HepG2 (cell line): ENCODE measurements around the gene RAB15. TPM values are rescaled to one million over a fixed set of nuclear protein-coding genes. Genes with fewer than 3 reads are reported as not detected.

ENCODE experiments used
- BATF2 ChIP-seq: sonication (generic); formaldehyde crosslinking; IDR thresholded peaks from 2 replicates; pipeline ENCODE4 v1.8.0; 2022; ENCODE audit warnings: mild to moderate bottlenecking, missing genetic modification reagents, moderate library complexity
- DPF2 ChIP-seq: sonication (generic); formaldehyde crosslinking; IDR thresholded peaks from 2 replicates; pipeline ENCODE4 v1.4.0; 2020; ENCODE audit warnings: mild to moderate bottlenecking, low read depth, missing genetic modification reagents, borderline replicate concordance
- DZIP1 ChIP-seq: sonication (generic); formaldehyde crosslinking; IDR thresholded peaks from 2 replicates; pipeline ENCODE4 v1.5.0; 2020; ENCODE audit warnings: mild to moderate bottlenecking, missing genetic modification reagents
- ELF3 ChIP-seq: IDR thresholded peaks from 2 replicates; pipeline ENCODE4 v1.6.1; 2016; ENCODE audit warnings: missing genetic modification reagents, missing compliant biosample characterization
- IRX3 ChIP-seq: sonication (generic); formaldehyde crosslinking; IDR thresholded peaks from 2 replicates; pipeline ENCODE4 v1.8.1; 2023; ENCODE audit warnings: mild to moderate bottlenecking, low read depth, missing genetic modification reagents, borderline replicate concordance
- KMT2B ChIP-seq: IDR thresholded peaks from 2 replicates; pipeline ENCODE4 v1.6.1; 2016; ENCODE audit warnings: missing genetic modification reagents, missing compliant biosample characterization
- MTF2 ChIP-seq: sonication (generic); formaldehyde crosslinking; IDR thresholded peaks from 2 replicates; pipeline ENCODE4 v1.5.0; 2020; ENCODE audit warnings: missing genetic modification reagents, borderline replicate concordance
- PTBP1 ChIP-seq: fragments of 200-400 bp; formaldehyde crosslinking; IDR thresholded peaks from 2 replicates; pipeline ENCODE4 v1.6.1; 2018; ENCODE audit warnings: low read length, low read depth; ENCODE audit not compliant: poor library complexity, severe bottlenecking
- SMC3 ChIP-seq: IDR thresholded peaks from 2 replicates; pipeline ENCODE4 v1.6.1; 2011; ENCODE audit warnings: low read length, improper control_type of control experiment
- THAP7 ChIP-seq: sonication (generic); formaldehyde crosslinking; IDR thresholded peaks from 2 replicates; pipeline ENCODE4 v1.8.1; 2023; ENCODE audit warnings: mild to moderate bottlenecking, missing genetic modification reagents
- ZBTB33 ChIP-seq: sonication (generic); formaldehyde crosslinking; IDR thresholded peaks from 2 replicates; pipeline ENCODE4 v1.4.0; 2020; ENCODE audit warnings: missing genetic modification reagents
- ZFP41 ChIP-seq: sonication (generic); formaldehyde crosslinking; IDR thresholded peaks from 2 replicates; pipeline ENCODE4 v1.4.0; 2020; ENCODE audit warnings: mild to moderate bottlenecking, missing genetic modification reagents, borderline replicate concordance
- ZNF609 ChIP-seq: sonication (generic); formaldehyde crosslinking; IDR thresholded peaks from 2 replicates; pipeline ENCODE4 v1.4.0; 2020; ENCODE audit warnings: mild to moderate bottlenecking, missing genetic modification reagents, borderline replicate concordance
- ZNF678 ChIP-seq: sonication (generic); formaldehyde crosslinking; IDR thresholded peaks from 2 replicates; pipeline ENCODE4 v1.4.0; 2020; ENCODE audit warnings: mild to moderate bottlenecking, missing genetic modification reagents
- ZNF710 ChIP-seq: sonication (generic); formaldehyde crosslinking; IDR thresholded peaks from 2 replicates; pipeline ENCODE4 v1.5.0; 2020; ENCODE audit warnings: mild to moderate bottlenecking, missing genetic modification reagents, borderline replicate concordance
- ZSCAN31 ChIP-seq: sonication (generic); formaldehyde crosslinking; IDR thresholded peaks from 2 replicates; pipeline ENCODE4 v1.5.0; 2020; ENCODE audit warnings: low read depth, mild to moderate bottlenecking, missing genetic modification reagents
- polyA plus RNA-seq, 8 experiments: library from polyadenylated mRNA; depleted of rRNA in 3 of 8; stranded (reverse) in 7 of 8; unstranded in 1 of 8; fragments of >200 nt; fragmentation: Illumina TruSeq in 4 of 8; extraction: Trizol in 4 of 8; gene quantifications; 2 replicates each; pipeline versions ENCODE4 v1.2.1 to v1.2.3, GENCODE V29; 2011 to 2016; ENCODE audit warnings: low read depth in 4 of 8, missing spikeins in 1 of 8, mixed read lengths in 1 of 8; ENCODE audit not compliant: insufficient read depth in 1 of 8
- total RNA-seq, 5 experiments: library from RNA; depleted of rRNA; stranded (reverse); fragments of >200 nt; fragmentation: Illumina TruSeq; extraction: Trizol; gene quantifications; 2 replicates each; pipeline ENCODE4 v1.2.3, GENCODE V29; 2016; ENCODE audit warnings: low read depth in 1 of 5

Gene RAB15
- total and polyA plus RNA-seq, 2 of the 13 experiments (the other 11 are each of a cell fraction or from before 2014, with no cell fraction given), result 7.4 to 18.5 TPM

GRCh38 chr14:64942531-64943111 is 29.5 kb downstream of the RAB15 start, which contains the start of gene GPX2 (continued):
- TF ChIP-seq ZBTB33 (CRISPR knock-in tag) (no peak), ELF3 (peak; percentile 72), KMT2B (CRISPR knock-in tag) (peak; percentile 37; the same call in 1 of the 2 replicates), IRX3 (CRISPR knock-in tag) (no peak), ZNF710 (CRISPR knock-in tag) (peak; percentile 94), ZNF678 (CRISPR knock-in tag) (no peak), PTBP1 (no peak), ZSCAN31 (no peak), SMC3 (no peak), ZNF609 (peak; percentile 92), DPF2 (CRISPR knock-in tag) (no peak), DZIP1 (CRISPR knock-in tag) (no peak), THAP7 (CRISPR knock-in tag) (no peak), BATF2 (CRISPR knock-in tag) (no peak), MTF2 (CRISPR knock-in tag) (no peak), ZFP41 (no peak)
